ENCODE measurements around the gene TYK2. TPM values are rescaled to one million over a fixed set of nuclear protein-coding genes. Genes with fewer than 3 reads are reported as not detected.

The TYK2 gene
- total RNA-seq, 1 experiment from 2014 or later = 104 TPM

Small RNAs within 50 kb of the gene (microRNA-seq; reads per million reads assigned to microRNA genes)
- gene MIR1181 (ENCODE audit: unreplicated experiment) = not detected

Other genes starting within 250 kb of the TYK2 start
- gene DNMT1, start 185.6 kb downstream of the TYK2 start, total RNA-seq (2021; ENCODE audit: unreplicated experiment) = 168 TPM
- 2.9 TPM for gene S1PR2, start 149.2 kb downstream of the TYK2 start, total RNA-seq (2021; ENCODE audit: unreplicated experiment)
- gene MRPL4, start 128.4 kb downstream of the TYK2 start, total RNA-seq (2021; ENCODE audit: unreplicated experiment) = 62.8 TPM
- 136 TPM for gene ICAM1, start 109.5 kb downstream of the TYK2 start, total RNA-seq (2021; ENCODE audit: unreplicated experiment)
- 2.8 TPM for gene ICAM4, start 93.6 kb downstream of the TYK2 start, total RNA-seq (2021; ENCODE audit: unreplicated experiment)
- 19.5 TPM for gene ICAM5, start 90.6 kb downstream of the TYK2 start, total RNA-seq (2021; ENCODE audit: unreplicated experiment)
- 1.3 TPM for gene ZGLP1, start 70.8 kb downstream of the TYK2 start, total RNA-seq (2021; ENCODE audit: unreplicated experiment)
- gene FDX2, start 64.6 kb downstream of the TYK2 start, total RNA-seq (2021; ENCODE audit: unreplicated experiment) = 25.5 TPM
- gene RAVER1, start 47.0 kb downstream of the TYK2 start, total RNA-seq (2021; ENCODE audit: unreplicated experiment) = 55.6 TPM
- 10.5 TPM for gene ICAM3, start 40.9 kb downstream of the TYK2 start, total RNA-seq (2021; ENCODE audit: unreplicated experiment)
- 162 TPM for gene CDC37, start 23.0 kb upstream of the TYK2 start, total RNA-seq (2021; ENCODE audit: unreplicated experiment)
- 25.8 TPM for gene PDE4A, start 40.0 kb upstream of the TYK2 start, total RNA-seq (2021; ENCODE audit: unreplicated experiment)
- 102 TPM for gene KEAP1, start 122.8 kb upstream of the TYK2 start, total RNA-seq (2021; ENCODE audit: unreplicated experiment)
- 3.4 TPM for gene S1PR5, start 136.9 kb upstream of the TYK2 start, total RNA-seq (2021; ENCODE audit: unreplicated experiment)
- gene ATG4D, start 163.3 kb upstream of the TYK2 start, total RNA-seq (2021; ENCODE audit: unreplicated experiment) = 28.0 TPM
- 34.5 TPM for gene KRI1, start 185.4 kb upstream of the TYK2 start, total RNA-seq (2021; ENCODE audit: unreplicated experiment)
- gene CDKN2D, start 188.4 kb upstream of the TYK2 start, total RNA-seq (2021; ENCODE audit: unreplicated experiment) = 7.3 TPM
- 10.1 TPM for gene AP1M2, start 206.7 kb upstream of the TYK2 start, total RNA-seq (2021; ENCODE audit: unreplicated experiment)
- gene SLC44A2, start 245.0 kb upstream of the TYK2 start, total RNA-seq (2021; ENCODE audit: unreplicated experiment) = 31.5 TPM